Neural progenitor cell (in vitro differentiated cells): ENCODE results near the gene CACNA1C.

ENCODE experiments used
- EZH2 ChIP-seq: fragments of 200-600 bp; sonication (generic); IDR thresholded peaks from 2 replicates; pipeline ENCODE4 v1.6.1; 2017; ENCODE audit warnings: antibody characterized with exemption, mild to moderate bottlenecking, moderate library complexity
- TF ChIP-seq, protein P1 (sequence below): fragments of 200-600 bp; sonication (generic); IDR thresholded peaks from 2 replicates; pipeline ENCODE4 v1.5.1; 2017; ENCODE audit warnings: antibody characterized with exemption, mild to moderate bottlenecking

DNA sequence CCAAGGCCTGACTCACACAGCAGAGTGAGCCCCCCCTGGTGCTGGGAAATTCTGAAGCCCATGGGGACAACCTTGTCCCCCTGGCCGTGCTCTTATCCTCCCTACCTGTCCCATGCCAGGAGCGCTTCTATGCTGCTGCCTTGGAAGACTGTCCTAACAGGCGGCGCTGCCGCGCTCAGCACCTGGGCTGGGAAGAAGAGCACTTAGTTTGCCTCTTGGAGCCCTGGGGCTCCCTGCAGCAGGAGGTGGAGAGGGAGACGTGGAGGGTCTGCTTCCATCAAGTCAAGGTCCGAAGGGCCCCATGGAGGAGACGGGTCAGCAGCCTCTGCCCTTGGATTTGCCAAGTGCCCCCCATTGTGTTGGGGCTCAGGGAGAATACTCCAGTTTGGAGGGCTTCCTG lies 300.5 kb downstream of the CACNA1C start:
- TF ChIP-seq, protein P1, sequence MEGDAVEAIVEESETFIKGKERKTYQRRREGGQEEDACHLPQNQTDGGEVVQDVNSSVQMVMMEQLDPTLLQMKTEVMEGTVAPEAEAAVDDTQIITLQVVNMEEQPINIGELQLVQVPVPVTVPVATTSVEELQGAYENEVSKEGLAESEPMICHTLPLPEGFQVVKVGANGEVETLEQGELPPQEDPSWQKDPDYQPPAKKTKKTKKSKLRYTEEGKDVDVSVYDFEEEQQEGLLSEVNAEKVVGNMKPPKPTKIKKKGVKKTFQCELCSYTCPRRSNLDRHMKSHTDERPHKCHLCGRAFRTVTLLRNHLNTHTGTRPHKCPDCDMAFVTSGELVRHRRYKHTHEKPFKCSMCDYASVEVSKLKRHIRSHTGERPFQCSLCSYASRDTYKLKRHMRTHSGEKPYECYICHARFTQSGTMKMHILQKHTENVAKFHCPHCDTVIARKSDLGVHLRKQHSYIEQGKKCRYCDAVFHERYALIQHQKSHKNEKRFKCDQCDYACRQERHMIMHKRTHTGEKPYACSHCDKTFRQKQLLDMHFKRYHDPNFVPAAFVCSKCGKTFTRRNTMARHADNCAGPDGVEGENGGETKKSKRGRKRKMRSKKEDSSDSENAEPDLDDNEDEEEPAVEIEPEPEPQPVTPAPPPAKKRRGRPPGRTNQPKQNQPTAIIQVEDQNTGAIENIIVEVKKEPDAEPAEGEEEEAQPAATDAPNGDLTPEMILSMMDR = no peak
- TF ChIP-seq EZH2 = no peak
